K562 (cell line): ENCODE measurements around the gene SLC2A4RG. TPM values are rescaled to one million over a fixed set of nuclear protein-coding genes. Genes with fewer than 3 reads are reported as not detected.

Experiments
- ATAC-seq: fragments of 200-7000 bp; cut with Tn5 transposase; 3 replicates; pipeline ENCODE4 v1.9.1; 2020; ENCODE audit warnings: moderate library complexity
- BruUV-seq: library from RNA; stranded (reverse); fragments of 400-500 nt; replicated peaks from 2 replicates; lab custom pipeline; 2021; lab: Mats Ljungman, UMichigan
- CTCF ChIA-PET: fragments of 300-600 bp; formaldehyde crosslinking; extraction: SDS; loops from one replicate; lab custom pipeline; 2021; ENCODE audit warnings: low intra/inter-chr PET ratio; lab: Yijun Ruan, JAX
- POLR2A ChIA-PET: fragments of 300-600, 350-650 bp; sonication (Branson Sonifier 250); formaldehyde crosslinking; extraction: SDS; loops from one replicate; lab custom pipeline; 2021; ENCODE audit warnings: antibody characterized with exemption, inconsistent platforms; lab: Yijun Ruan, JAX
- DNase-seq, 4 experiments: peaks; one replicate each; pipeline versions ENCODE4 v3.0.0 to v3.0.0-alpha.2; 2011 to 2018; ENCODE audit warnings: low spot score in 3 of 4, mixed read lengths in 3 of 4; ENCODE audit errors: extremely low read depth in 1 of 4
- FAIRE-seq: peaks from 2 replicates; lab custom pipeline; 2011; peaks lifted over from hg19 to GRCh38; lab: Jason Lieb, UNC
- H2AFZ ChIP-seq: 2 replicates; pipeline ENCODE4 v1.6.0; 2011; ENCODE audit warnings: low read depth, low read length, control low read depth, inconsistent platforms
- H3K27ac ChIP-seq: fragments of 200-600 bp; 3 replicates; pipeline ENCODE4 v1.8.0; 2011; ENCODE audit warnings: low read depth, mild to moderate bottlenecking, control low read depth, inconsistent platforms, low read length, moderate library complexity, mixed read lengths; ENCODE audit errors: extremely low read depth
- H3K27me3 ChIP-seq, 2 experiments: fragments of 300-600 bp in 1 of 2; 2 replicates in 1 of 2; 3 replicates in 1 of 2; pipeline versions ENCODE4 v1.6.0 to v1.8.0; 2011; ENCODE audit warnings: inconsistent platforms in 2 of 2, low read length in 2 of 2, mild to moderate bottlenecking in 1 of 2, mixed read lengths in 1 of 2, moderate library complexity in 1 of 2; ENCODE audit not compliant: control insufficient read depth in 2 of 2, insufficient read depth in 2 of 2
- H3K36me3 ChIP-seq: fragments of 300-600 bp; 3 replicates; pipeline ENCODE4 v1.8.0; 2011; ENCODE audit warnings: mild to moderate bottlenecking, low read length, inconsistent platforms; ENCODE audit not compliant: control insufficient read depth, insufficient read depth
- H3K4me1 ChIP-seq, 2 experiments: fragments of 200-600 bp in 1 of 2; replicated peaks in 1 of 2; 2 replicates in 1 of 2; 3 replicates in 1 of 2; pipeline versions ENCODE4 v1.5.1 to v1.8.0; 2011; ENCODE audit warnings: inconsistent platforms in 2 of 2, low read length in 2 of 2, mild to moderate bottlenecking in 1 of 2, mixed read lengths in 1 of 2, moderate library complexity in 1 of 2; ENCODE audit not compliant: control insufficient read depth in 2 of 2, insufficient read depth in 2 of 2
- H3K4me2 ChIP-seq: 2 replicates; pipeline ENCODE4 v1.6.1; 2011; ENCODE audit warnings: low read length, control low read depth, inconsistent platforms, mixed read lengths; ENCODE audit not compliant: insufficient read depth
- H3K4me3 ChIP-seq: fragments of 200-600 bp; sonication (generic), shearing (Covaris generic); 2 replicates; pipeline ENCODE4 v1.5.1; 2016; ENCODE audit warnings: control low read depth, inconsistent platforms
- H3K79me2 ChIP-seq: fragments of 200-600 bp; 3 replicates; pipeline ENCODE4 v1.8.0; 2011; ENCODE audit warnings: low read length, inconsistent platforms; ENCODE audit not compliant: control insufficient read depth, insufficient read depth
- H3K9ac ChIP-seq, 2 experiments: 2 replicates each; pipeline versions ENCODE4 v1.6.0 to v1.6.1; 2011; ENCODE audit warnings: low read depth in 2 of 2, low read length in 2 of 2, control low read depth in 1 of 2, inconsistent platforms in 1 of 2, mild to moderate bottlenecking in 1 of 2, mixed read lengths in 1 of 2; ENCODE audit not compliant: insufficient read depth in 1 of 2
- H3K9me1 ChIP-seq: one replicate; pipeline ENCODE4 v1.6.0; 2011; ENCODE audit warnings: inconsistent platforms, mild to moderate bottlenecking, low read length, moderate library complexity; ENCODE audit not compliant: control insufficient read depth, insufficient read depth
- H3K9me3 ChIP-seq: replicated peaks from 2 replicates; pipeline ENCODE4 v1.5.1; 2011; ENCODE audit warnings: low read depth, low read length, inconsistent platforms; ENCODE audit not compliant: control insufficient read depth, insufficient read depth
- H4K20me1 ChIP-seq: replicated peaks from 2 replicates; pipeline ENCODE4 v1.6.1; 2011; ENCODE audit warnings: low read length, inconsistent platforms, mixed read lengths; ENCODE audit not compliant: control insufficient read depth, insufficient read depth
- CTBP1 ChIP-seq: fragments of 450-650 bp; IDR thresholded peaks from 2 replicates; pipeline ENCODE4 v1.6.1; 2016; ENCODE audit warnings: borderline replicate concordance
- FOXA1 ChIP-seq: fragments of 450-650 bp; IDR thresholded peaks from 2 replicates; pipeline ENCODE4 v1.6.1; 2016; ENCODE audit warnings: mild to moderate bottlenecking, borderline replicate concordance
- GATAD2B ChIP-seq: fragments of 450-650 bp; IDR thresholded peaks from 2 replicates; pipeline ENCODE4 v1.6.1; 2017; ENCODE audit warnings: mild to moderate bottlenecking, borderline replicate concordance
- IRF1 ChIP-seq: sonication (generic); formaldehyde crosslinking; IDR thresholded peaks from 2 replicates; pipeline ENCODE4 v1.8.0; 2022; ENCODE audit warnings: missing genetic modification reagents, mild to moderate bottlenecking, borderline replicate concordance
- KDM5B ChIP-seq: fragments of 200-600 bp; sonication (generic); IDR thresholded peaks from 2 replicates; pipeline ENCODE4 v1.6.1; 2012; ENCODE audit warnings: low read depth, mild to moderate bottlenecking, moderate library complexity, low read length, control low read depth, inconsistent platforms; ENCODE audit not compliant: insufficient replicate concordance
- MAFF ChIP-seq: IDR thresholded peaks from 2 replicates; pipeline ENCODE4 v1.6.1; 2012; ENCODE audit warnings: low read length, improper control_type of control experiment
- MAFG ChIP-seq: fragments of 450-650 bp; conservative IDR thresholded peaks from 2 replicates; pipeline ENCODE4 v1.6.1; 2016; ENCODE audit warnings: missing genetic modification characterization, missing compliant biosample characterization
- SIX5 ChIP-seq, 2 experiments: IDR thresholded peaks; 2 replicates each; pipeline ENCODE4 v1.6.1; 2011; ENCODE audit warnings: low read length in 2 of 2, borderline replicate concordance in 1 of 2, low read depth in 1 of 2, mild to moderate bottlenecking in 1 of 2, moderate library complexity in 1 of 2; ENCODE audit not compliant: insufficient read depth in 1 of 2
- SMAD3 ChIP-seq: fragments of 450-650 bp; formaldehyde crosslinking; conservative IDR thresholded peaks from 2 replicates; pipeline ENCODE4 v1.4.0; 2020; ENCODE audit warnings: mild to moderate bottlenecking
- SMARCC2 ChIP-seq: fragments of 450-650 bp; IDR thresholded peaks from 2 replicates; pipeline ENCODE4 v1.6.1; 2017; ENCODE audit warnings: antibody characterized with exemption, moderate library complexity, mild to moderate bottlenecking, low read depth
- SOX6 ChIP-seq: fragments of 450-650 bp; IDR thresholded peaks from 2 replicates; pipeline ENCODE4 v1.6.1; 2014; ENCODE audit warnings: mild to moderate bottlenecking
- TARDBP ChIP-seq: fragments of 450-650 bp; IDR thresholded peaks from 2 replicates; pipeline ENCODE4 v1.6.1; 2016
- ZKSCAN8 ChIP-seq: fragments of 200-800 bp; sonication (Bioruptor generic); IDR thresholded peaks from 2 replicates; pipeline ENCODE4 v1.6.1; 2016; ENCODE audit warnings: missing genetic modification characterization, missing compliant biosample characterization
- ZNF589 ChIP-seq: fragments of 200-800 bp; sonication (Bioruptor generic); IDR thresholded peaks from 2 replicates; pipeline ENCODE4 v1.6.1; 2016; ENCODE audit warnings: low read depth, missing genetic modification characterization, missing compliant biosample characterization
- ZNF764 ChIP-seq: fragments of 250-450 bp; sonication (Bioruptor Pico); IDR thresholded peaks from 2 replicates; pipeline ENCODE4 v1.4.0; 2020; ENCODE audit warnings: low read depth, mild to moderate bottlenecking, moderate library complexity
- WGBS: fragments of 100-300 bp; shearing (Covaris generic); methylation state at CpG from one replicate; pipeline ENCODE4 v1.1.6; 2016; ENCODE audit warnings: low coverage, mixed read lengths; ENCODE audit not compliant: insufficient coverage; ENCODE audit errors: missing lambda C conversion rate; 5-methylcytosine and 5-hydroxymethylcytosine counted together
- in situ Hi-C: fragments of 300-500 bp; cut with MboI; formaldehyde crosslinking; loops from 4 replicates; pipeline ENCODE4 v1.15.0; 2018; ENCODE audit warnings: inconsistent platforms, mixed read lengths
- intact Hi-C: fragments of 100-400 bp; cut with micrococcal nuclease; formaldehyde crosslinking; loops from 2 replicates; pipeline ENCODE4 v1.14.2; 2022
- polyA plus RNA-seq, 8 experiments: library from polyadenylated mRNA; depleted of rRNA in 4 of 8; stranded (reverse) in 5 of 8; unstranded in 3 of 8; fragments of >200 nt; fragmentation: Nextera tagmentation in 2 of 8; fragmentation: Illumina TruSeq in 1 of 8; extraction: Ambion mirVana in 2 of 8; extraction: Trizol in 1 of 8; gene quantifications; 2 replicates each; pipeline versions ENCODE4 v1.2.1 to v1.2.3, GENCODE V29; 2011 to 2014; ENCODE audit warnings: inconsistent platforms in 1 of 8, missing spikeins in 1 of 8
- total RNA-seq, 7 experiments: library from RNA; depleted of rRNA in 6 of 7; stranded (reverse); fragments of >200 nt in 6 of 7; fragmentation: Illumina TruSeq in 2 of 7; extraction: Trizol in 2 of 7; gene quantifications; 2 replicates each; pipeline versions ENCODE4 v1.2.1 to v1.2.3, GENCODE V29; 2011 to 2021; ENCODE audit warnings: low replicate concordance in 1 of 7
- TF ChIP-seq, protein P1 (sequence below): sonication (generic); formaldehyde crosslinking; IDR thresholded peaks from 2 replicates; pipeline ENCODE4 v1.8.1; 2023; ENCODE audit warnings: mild to moderate bottlenecking, missing genetic modification reagents

SLC2A4RG gene
- total and polyA plus RNA-seq, 9 of the 15 experiments (the other 6 are each of a cell fraction or from before 2014, with no cell fraction given), result 0.34 to 97.3 (median 26.5) TPM

DNA sequence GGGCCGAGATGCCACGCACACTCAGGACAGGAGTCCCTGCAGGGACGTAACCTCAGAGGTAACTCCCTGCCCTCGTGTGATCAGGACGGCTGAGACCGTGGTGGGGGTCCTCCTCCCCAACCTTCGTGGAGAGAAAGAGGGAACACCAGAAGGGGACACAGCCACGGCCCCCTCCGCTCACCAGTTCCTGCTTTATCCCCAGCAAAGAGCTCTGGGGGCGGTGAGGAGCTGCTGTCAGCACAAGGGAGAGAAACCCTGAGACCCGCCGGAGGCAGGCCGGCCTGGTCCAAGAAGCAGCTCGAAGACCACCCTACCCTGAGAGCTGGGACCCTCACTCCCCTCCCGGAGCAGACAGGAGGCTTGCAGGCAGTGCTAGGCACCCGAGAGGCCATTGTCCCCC is 44.4 kb downstream of the SLC2A4RG start (continued):
- TF ChIP-seq SMARCC2 (no peak), GATAD2B (no peak), CTBP1 (no peak), ZNF589 (no peak), IRF1 (CRISPR knock-in tag) (no peak), SMAD3 (CRISPR knock-in tag) (no peak), FOXA1 (no peak), SOX6 (no peak)

GRCh38 chr20:63785691-63786131 is 46.1 kb downstream of the SLC2A4RG start:
- ATAC-seq (no peak), FAIRE-seq (no peak), DNase-seq (no peak)
- Histone ChIP-seq H3K9me3 (no peaks in the 10 kb centered on the region), H4K20me1 (no peaks in the 10 kb centered on the region), H3K79me2 (no peaks in the 10 kb centered on the region), H3K9ac (no peak overlapping the region), H3K4me2 (no peak overlapping the region), H2AFZ (no peak overlapping the region), H3K4me3 (no peak overlapping the region), H3K4me1 (peaks cover 0 to 35% of the 10 kb centered on the region in 2 experiments; a peak in 2 of 5 replicates), H3K27ac (no peak overlapping the region), H3K27me3 (peaks cover 0 to 15% of the 10 kb centered on the region in 2 experiments; a peak in 2 of 5 replicates), H3K36me3 (no peaks in the 10 kb centered on the region), H3K9me1 (no peaks in the 10 kb centered on the region)
- BruUV-seq, result no TSS peak
- 32% methylated on average over 14 of the region's 14 CpGs for WGBS
- in situ Hi-C loops, result no loop called here
- TF ChIP-seq, protein P1, sequence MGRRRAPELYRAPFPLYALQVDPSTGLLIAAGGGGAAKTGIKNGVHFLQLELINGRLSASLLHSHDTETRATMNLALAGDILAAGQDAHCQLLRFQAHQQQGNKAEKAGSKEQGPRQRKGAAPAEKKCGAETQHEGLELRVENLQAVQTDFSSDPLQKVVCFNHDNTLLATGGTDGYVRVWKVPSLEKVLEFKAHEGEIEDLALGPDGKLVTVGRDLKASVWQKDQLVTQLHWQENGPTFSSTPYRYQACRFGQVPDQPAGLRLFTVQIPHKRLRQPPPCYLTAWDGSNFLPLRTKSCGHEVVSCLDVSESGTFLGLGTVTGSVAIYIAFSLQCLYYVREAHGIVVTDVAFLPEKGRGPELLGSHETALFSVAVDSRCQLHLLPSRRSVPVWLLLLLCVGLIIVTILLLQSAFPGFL (CRISPR knock-in tag), result no peak
- TF ChIP-seq MAFG (tag) (no peak), ZNF764 (CRISPR knock-in tag) (no peak), ZKSCAN8 (CRISPR knock-in tag) (no peak), MAFF (no peak), KDM5B (no peak), SIX5 (IDR thresholded peaks at IDR 0.05; ENCODE audit: borderline replicate concordance in 1 of 2, insufficient read depth in 1 of 2, low read depth in 1 of 2, low read length in 2 of 2) (no peak), TARDBP (no peak)
- ChIA-PET POLR2A (interaction anchor here (0.8 to 1.8 kb wide), 5 partner anchors 8 to 41 kb away, joined by 3 to 5 read pairs (median 4); no protein-coding TSS in a partner anchor), CTCF (interaction anchor here (0.7 to 1.2 kb wide), 2 partner anchors 78 to 189 kb away, joined by 3 to 6 read pairs; no protein-coding TSS in a partner anchor)
- intact Hi-C loops, result loop anchor here (10.0 kb wide), 2 partner anchors 81 to 189 kb away; partner anchors contain the start of genes ARFRP1, SAMD10 and ZGPAT
